Caco-2 (cell line): ENCODE data around the gene RPH3AL. TPM values are rescaled to one million over a fixed set of nuclear protein-coding genes. Genes with fewer than 3 reads are reported as not detected.
"Not testable (repeated sequence)": the region's sequence is repeated elsewhere in the genome, so short reads cannot be mapped to it uniquely, and the experiment has no call there.

Source experiments
- BruUV-seq: library from RNA; stranded (reverse); fragments of 400-500 nt; replicated peaks from 2 replicates; lab custom pipeline; 2021; lab: Mats Ljungman, UMichigan
- CTCF ChIA-PET: fragments of 300-600 bp; sonication (Branson Sonifier 250); formaldehyde crosslinking; loops from one replicate; lab custom pipeline; 2022; ENCODE audit warnings: antibody characterized with exemption; lab: Charles Lee
- POLR2A ChIA-PET: fragments of 300-600 bp; sonication (Branson Sonifier 250); formaldehyde crosslinking; loops from one replicate; lab custom pipeline; 2022; ENCODE audit warnings: antibody characterized with exemption; lab: Charles Lee
- DNase-seq, 2 experiments: peaks; one replicate each; pipeline versions ENCODE4 v3.0.0 to v3.0.0-alpha.2; 2020 to 2022
- H3K27me3 ChIP-seq: replicated peaks from 2 replicates; pipeline ENCODE4 v1.6.0; 2011; ENCODE audit warnings: low read length; ENCODE audit not compliant: control insufficient read depth, insufficient read depth
- H3K36me3 ChIP-seq: 2 replicates; pipeline ENCODE4 v1.5.1; 2011; ENCODE audit warnings: low read length; ENCODE audit not compliant: control insufficient read depth, insufficient read depth
- H3K4me1 ChIP-seq: fragments of 250-450 bp; sonication (Bioruptor Pico); 2 replicates; pipeline ENCODE4 v1.5.1; 2020; ENCODE audit warnings: mild to moderate bottlenecking
- H3K4me3 ChIP-seq: 2 replicates; pipeline ENCODE4 v1.5.1; 2011; ENCODE audit warnings: low read depth, mild to moderate bottlenecking, control low read depth, low read length
- H3K9me3 ChIP-seq: fragments of 250-450 bp; sonication (Bioruptor Pico); 2 replicates; pipeline ENCODE4 v1.5.1; 2020; ENCODE audit warnings: mild to moderate bottlenecking, moderate library complexity
- H3K27ac Mint-ChIP-seq: one replicate; pipeline ENCODE4 v1.8.0; 2022; ENCODE audit warnings: mixed read lengths; ENCODE audit not compliant: unreplicated experiment
- H3K27me3 Mint-ChIP-seq: one replicate; pipeline ENCODE4 v1.8.0; 2022; ENCODE audit warnings: mixed read lengths; ENCODE audit not compliant: insufficient read depth, unreplicated experiment
- H3K36me3 Mint-ChIP-seq: one replicate; pipeline ENCODE4 v1.8.0; 2022; ENCODE audit warnings: mild to moderate bottlenecking, mixed read lengths; ENCODE audit not compliant: insufficient read depth, unreplicated experiment
- H3K4me1 Mint-ChIP-seq: one replicate; pipeline ENCODE4 v1.8.0; 2022; ENCODE audit warnings: low read depth, mixed read lengths; ENCODE audit not compliant: unreplicated experiment
- H3K4me3 Mint-ChIP-seq: one replicate; pipeline ENCODE4 v1.8.0; 2022; ENCODE audit warnings: mild to moderate bottlenecking, moderate library complexity, mixed read lengths; ENCODE audit not compliant: unreplicated experiment
- H3K9me3 Mint-ChIP-seq: one replicate; pipeline ENCODE4 v1.8.0; 2022; ENCODE audit warnings: mixed read lengths; ENCODE audit not compliant: unreplicated experiment
- CTCF ChIP-seq, 2 experiments: fragments of 200-600 bp in 1 of 2; IDR thresholded peaks; 1 replicate in 1 of 2; 2 replicates in 1 of 2; pipeline versions ENCODE4 v1.5.1 to v1.8.0; 2011 to 2022; ENCODE audit warnings: antibody characterized with exemption in 1 of 2, control low read depth in 1 of 2, inconsistent platforms in 1 of 2, low read depth in 1 of 2, low read length in 1 of 2, mild to moderate bottlenecking in 1 of 2, moderate library complexity in 1 of 2; ENCODE audit not compliant: insufficient read depth in 1 of 2, severe bottlenecking in 1 of 2, unreplicated experiment in 1 of 2
- intact Hi-C: fragments of 100-400 bp; cut with micrococcal nuclease; formaldehyde crosslinking; loops from one replicate; pipeline ENCODE4 v1.10.0; 2022; ENCODE audit not compliant: unreplicated experiment
- total RNA-seq: library from RNA; stranded (reverse); gene quantifications from 2 replicates; pipeline ENCODE4 v1.2.3, GENCODE V29; 2022

Gene RPH3AL
- total RNA-seq, 1 experiment from 2014 or later: 36.0 TPM

- H3K27me3 Mint-ChIP-seq, CTCF ChIA-PET, H3K4me3 ChIP-seq: not testable (repeated sequence)
These were observed 14.3 kb upstream of the RPH3AL start for GRCh38 chr17:366657-367615.

GRCh38 chr17:364766-365165 is 12.2 kb upstream of the RPH3AL start:
- no peak overlapping the region for H3K4me3 Mint-ChIP-seq
- Histone ChIP-seq H3K4me1 (no peaks in the 10 kb centered on the region), H3K9me3 (no peaks in the 10 kb centered on the region), H3K4me3 (no peak overlapping the region), H3K36me3 (no peaks in the 10 kb centered on the region), H3K27me3 (no peaks in the 10 kb centered on the region)
- H3K36me3 Mint-ChIP-seq: peaks cover 5% of the 10 kb centered on the region
- peak in 1 of 2 experiments; percentile 5 for DNase-seq
- no TSS peak for BruUV-seq
- POLR2A ChIA-PET: no interaction called here
- H3K4me1 Mint-ChIP-seq: no peaks in the 10 kb centered on the region
- CTCF ChIA-PET: no interaction called here
- intact Hi-C loops: no loop called here
- no peaks in the 10 kb centered on the region for H3K27me3 Mint-ChIP-seq
- H3K9me3 Mint-ChIP-seq: peaks cover 18% of the 10 kb centered on the region
- TF ChIP-seq CTCF (IDR thresholded peaks at IDR 0.05; ENCODE audit: insufficient read depth in 1 of 2, low read depth in 1 of 2, low read length in 1 of 2, severe bottlenecking in 1 of 2, unreplicated experiment in 1 of 2): no peak
- H3K27ac Mint-ChIP-seq: no peak overlapping the region

More at GRCh38 chr17:366657-367615, 14.3 kb upstream of the RPH3AL start:
- H3K27ac Mint-ChIP-seq, H3K36me3 ChIP-seq, H3K27me3 ChIP-seq, H3K4me1 ChIP-seq, H3K9me3 ChIP-seq, H3K36me3 Mint-ChIP-seq, H3K4me1 Mint-ChIP-seq, H3K4me3 Mint-ChIP-seq, BruUV-seq, POLR2A ChIA-PET, intact Hi-C loops: not testable (repeated sequence)
- H3K9me3 Mint-ChIP-seq: peaks cover 20% of the 10 kb centered on the region
- DNase-seq: peak in 1 of 2 experiments; percentile 14

- Mint-ChIP-seq H3K4me1 (no peaks in the 10 kb centered on the region), H3K27me3 (no peaks in the 10 kb centered on the region)
These were observed 11.7 kb upstream of the RPH3AL start for GRCh38 chr17:364308-364707.

More at GRCh38 chr17:364308-364707, 11.7 kb upstream of the RPH3AL start:
- BruUV-seq: no TSS peak
- Mint-ChIP-seq H3K27ac (no peak overlapping the region), H3K9me3 (peaks cover 14% of the 10 kb centered on the region), H3K4me3 (no peak overlapping the region), H3K36me3 (peaks cover under 1% of the 10 kb centered on the region)
- no peak overlapping the region for H3K4me3 ChIP-seq
- no peaks in the 10 kb centered on the region for H3K4me1 ChIP-seq
- DNase-seq: peak in 1 of 2 experiments; percentile 14
- H3K36me3 ChIP-seq: no peaks in the 10 kb centered on the region
- ChIA-PET POLR2A (no interaction called here), CTCF (no interaction called here)
- H3K27me3 ChIP-seq: no peaks in the 10 kb centered on the region
- H3K9me3 ChIP-seq: no peaks in the 10 kb centered on the region
- intact Hi-C loops: no loop called here
- TF ChIP-seq CTCF (IDR thresholded peaks at IDR 0.05; ENCODE audit: insufficient read depth in 1 of 2, low read depth in 1 of 2, low read length in 1 of 2, severe bottlenecking in 1 of 2, unreplicated experiment in 1 of 2): no peak
